Measurements from ENCODE around the gene FBXW8. TPM values are rescaled to one million over a fixed set of nuclear protein-coding genes. Genes with fewer than 3 reads are reported as not detected.

Gene FBXW8
- total and polyA plus RNA-seq, 2 experiments from 2014 or later, result 17.0 to 20.6 TPM

- 70% methylated on average over 5 of the region's 5 CpGs for WGBS (ENCODE audit: low lambda C conversion rate, missing lambda C conversion rate)
Observed at GRCh38 chr12:116924558-116925453, 14.1 kb downstream of the FBXW8 start.

DNA sequence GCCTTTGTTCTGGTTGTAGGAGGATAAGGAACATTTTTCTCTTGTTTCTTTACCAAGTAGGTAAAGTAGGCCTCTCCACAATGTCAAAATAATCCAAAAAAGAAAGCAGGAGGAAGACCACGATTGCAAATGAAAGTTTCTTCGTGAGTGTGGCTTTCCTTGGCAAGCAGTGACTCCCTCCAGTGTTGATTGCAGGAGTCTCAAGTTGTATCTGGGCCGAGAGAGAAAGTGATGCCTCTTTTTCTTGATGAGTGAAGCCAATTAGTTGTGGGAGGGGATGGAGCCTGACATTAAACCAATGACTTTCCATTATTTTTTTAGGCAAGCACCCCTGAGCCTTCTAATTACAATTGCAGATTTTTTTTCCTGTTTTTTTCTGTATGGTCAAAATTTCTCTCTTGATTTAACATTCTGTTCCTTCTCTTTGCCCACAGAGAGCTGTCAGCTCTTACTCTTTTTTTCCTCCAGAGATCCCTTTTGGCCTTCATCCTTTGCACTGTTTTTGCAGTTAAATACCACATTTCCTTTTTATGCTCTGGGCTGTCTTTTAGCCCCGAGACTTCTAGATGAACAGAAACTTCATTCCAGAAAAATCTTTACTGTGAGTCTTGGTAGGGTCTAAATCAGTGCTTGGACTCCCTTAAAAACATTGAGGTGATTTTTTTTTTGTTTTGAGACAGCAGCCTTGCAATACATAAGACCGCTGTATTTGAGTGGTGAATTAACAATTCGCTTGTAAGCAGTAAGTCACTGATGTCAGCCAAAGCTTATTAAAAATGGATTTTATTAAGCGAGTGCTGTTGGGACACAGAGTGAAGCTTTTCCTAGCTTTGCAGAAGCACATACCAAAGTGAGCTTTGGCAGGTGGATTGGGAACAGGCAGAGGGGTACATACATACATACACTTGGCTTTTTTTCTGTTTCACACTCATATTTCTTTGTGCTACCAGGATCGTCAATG is 15.8 kb downstream of the FBXW8 start:
- H3K9me3 ChIP-seq (ENCODE audit: low read depth), result no peaks in the 10 kb centered on the region
- 80% methylated on average over 8 of the region's 8 CpGs for WGBS (ENCODE audit: low lambda C conversion rate, missing lambda C conversion rate)
- no peaks in the 10 kb centered on the region for H3K27me3 ChIP-seq
- H4K20me1 ChIP-seq (ENCODE audit: insufficient read depth, poor library complexity, severe bottlenecking), result peaks cover 17% of the 10 kb centered on the region
- no peak overlapping the region for H3K27ac ChIP-seq
- H3K4me3 ChIP-seq, result no peak overlapping the region
- no peak for DNase-seq (ENCODE audit: low spot score)
- peaks cover 82% of the 10 kb centered on the region for H3K79me2 ChIP-seq
- H2AFZ ChIP-seq, result no peak overlapping the region
- H3K4me1 ChIP-seq (ENCODE audit: insufficient read depth), result peaks cover 8% of the 10 kb centered on the region
- no peak for TF ChIP-seq CTCF (IDR thresholded peaks at IDR 0.05; ENCODE audit: poor library complexity)
- no peak for TF ChIP-seq EZH2 (IDR thresholded peaks at IDR 0.05; ENCODE audit: borderline replicate concordance)
- TF ChIP-seq EZH2phosphoT487 (IDR thresholded peaks at IDR 0.05; ENCODE audit: low read depth, severe bottlenecking, unreplicated experiment), result no peak
- no peaks in the 10 kb centered on the region for H3K36me3 ChIP-seq (replicated peaks; ENCODE audit: insufficient read depth, low read depth)
- no peaks in the 10 kb centered on the region for H3K9me2 ChIP-seq (replicated peaks; ENCODE audit: insufficient read depth)
- no peak overlapping the region for H3K4me2 ChIP-seq

More at GRCh38 chr12:116924558-116925453, 14.1 kb downstream of the FBXW8 start:
- Histone ChIP-seq H3K4me1 (ENCODE audit: insufficient read depth) (peaks cover 11% of the 10 kb centered on the region), H4K20me1 (ENCODE audit: insufficient read depth, poor library complexity, severe bottlenecking) (peaks cover 26% of the 10 kb centered on the region), H3K27me3 (no peaks in the 10 kb centered on the region), H3K79me2 (peaks cover 84% of the 10 kb centered on the region), H3K4me3 (no peak overlapping the region), H3K36me3 (replicated peaks; ENCODE audit: insufficient read depth, low read depth) (no peaks in the 10 kb centered on the region), H2AFZ (no peak overlapping the region), H3K4me2 (no peak overlapping the region), H3K9me2 (replicated peaks; ENCODE audit: insufficient read depth) (no peaks in the 10 kb centered on the region), H3K9me3 (ENCODE audit: low read depth) (no peaks in the 10 kb centered on the region), H3K27ac (no peak overlapping the region)
- DNase-seq (ENCODE audit: low spot score), result no peak
- TF ChIP-seq CTCF (IDR thresholded peaks at IDR 0.05; ENCODE audit: poor library complexity) (no peak), EZH2 (IDR thresholded peaks at IDR 0.05; ENCODE audit: borderline replicate concordance) (no peak), EZH2phosphoT487 (IDR thresholded peaks at IDR 0.05; ENCODE audit: low read depth, severe bottlenecking, unreplicated experiment) (no peak)

DNA sequence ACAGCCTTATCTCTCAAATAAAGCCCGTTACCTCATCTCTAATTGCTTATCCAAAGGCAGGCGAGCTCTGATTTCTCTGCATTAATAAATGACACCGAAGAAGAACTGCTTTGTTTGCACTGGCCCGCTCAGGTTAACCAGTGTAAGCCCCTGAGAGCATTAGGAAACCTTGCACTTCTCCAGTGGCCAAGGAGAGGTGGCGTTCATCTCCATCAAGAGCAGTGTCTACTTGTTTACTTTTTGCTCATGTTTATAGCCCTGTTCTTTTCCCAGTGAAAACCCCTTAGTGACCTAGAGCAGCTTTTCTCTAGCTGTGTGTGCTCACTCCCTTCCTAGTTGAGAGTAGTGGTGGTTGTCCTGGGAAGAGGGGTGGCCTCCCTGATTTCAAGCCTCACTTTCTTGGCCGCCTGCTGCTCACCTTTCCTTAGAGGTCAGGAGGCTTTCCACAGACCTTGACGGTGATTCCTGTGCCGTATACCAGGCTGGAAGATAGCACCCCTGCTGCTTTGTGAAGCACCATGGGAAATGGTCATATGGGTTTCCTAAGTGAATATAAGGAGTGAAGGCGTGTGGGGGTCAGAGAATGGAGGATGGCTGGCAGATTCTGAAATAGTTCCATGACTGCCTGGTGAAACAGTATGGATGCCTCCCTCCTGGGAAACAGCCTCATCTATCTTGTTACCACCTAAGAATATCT is 16.6 kb downstream of the FBXW8 start:
- Histone ChIP-seq H4K20me1 (ENCODE audit: insufficient read depth, poor library complexity, severe bottlenecking) (peaks cover 16% of the 10 kb centered on the region), H3K79me2 (peaks cover 82% of the 10 kb centered on the region), H3K36me3 (replicated peaks; ENCODE audit: insufficient read depth, low read depth) (no peaks in the 10 kb centered on the region), H3K9me3 (ENCODE audit: low read depth) (no peaks in the 10 kb centered on the region), H3K4me3 (no peak overlapping the region), H2AFZ (no peak overlapping the region), H3K27me3 (no peaks in the 10 kb centered on the region), H3K4me2 (no peak overlapping the region), H3K9me2 (replicated peaks; ENCODE audit: insufficient read depth) (no peaks in the 10 kb centered on the region), H3K27ac (no peak overlapping the region), H3K4me1 (ENCODE audit: insufficient read depth) (peaks cover 8% of the 10 kb centered on the region)
- WGBS (ENCODE audit: low lambda C conversion rate, missing lambda C conversion rate), result 74% methylated on average over 9 of the region's 9 CpGs
- no peak for DNase-seq (ENCODE audit: low spot score)
- no peak for TF ChIP-seq EZH2phosphoT487 (IDR thresholded peaks at IDR 0.05; ENCODE audit: low read depth, severe bottlenecking, unreplicated experiment)
- TF ChIP-seq EZH2 (IDR thresholded peaks at IDR 0.05; ENCODE audit: borderline replicate concordance), result no peak
- no peak for TF ChIP-seq CTCF (IDR thresholded peaks at IDR 0.05; ENCODE audit: poor library complexity)
